GM23338 (cell line): ENCODE measurements around the gene NPHP1. TPM values are rescaled to one million over a fixed set of nuclear protein-coding genes. Genes with fewer than 3 reads are reported as not detected.

ENCODE experiments used
- ATAC-seq: fragments of 200-7000 bp; cut with Tn5 transposase; 3 replicates; pipeline ENCODE4 v1.9.1; 2020
- DNase-seq: peaks from one replicate; pipeline ENCODE4 v3.0.0-alpha.2; 2015; ENCODE audit warnings: low spot score
- H2AFZ ChIP-seq: fragments of 200-600 bp; sonication (generic); 2 replicates; pipeline ENCODE4 v1.8.0; 2016; ENCODE audit warnings: antibody characterized with exemption, mild to moderate bottlenecking, moderate library complexity
- H3F3A ChIP-seq: fragments of 200-600 bp; sonication (generic); replicated peaks from 2 replicates; pipeline ENCODE4 v1.8.0; 2017; ENCODE audit warnings: antibody characterized with exemption, mixed run types, low read depth
- H3K27ac ChIP-seq: fragments of 200-600 bp; sonication (generic); 2 replicates; pipeline ENCODE4 v1.6.1; 2016; ENCODE audit warnings: low read depth
- H3K27me3 ChIP-seq: fragments of 200-600 bp; sonication (generic); 2 replicates; pipeline ENCODE4 v1.8.0; 2016; ENCODE audit warnings: mild to moderate bottlenecking, mixed run types, moderate library complexity; ENCODE audit not compliant: insufficient read depth
- H3K36me3 ChIP-seq: fragments of 200-600 bp; sonication (generic); 2 replicates; pipeline ENCODE4 v1.8.0; 2016; ENCODE audit warnings: mild to moderate bottlenecking; ENCODE audit not compliant: insufficient read depth
- H3K4me1 ChIP-seq: fragments of 200-600 bp; sonication (generic); 2 replicates; pipeline ENCODE4 v1.8.0; 2016; ENCODE audit warnings: mild to moderate bottlenecking, moderate library complexity; ENCODE audit not compliant: insufficient read depth
- H3K4me2 ChIP-seq: fragments of 200-600 bp; sonication (generic); 2 replicates; pipeline ENCODE4 v1.7.1; 2017; ENCODE audit warnings: mixed run types
- H3K4me3 ChIP-seq: fragments of 200-600 bp; sonication (generic); 2 replicates; pipeline ENCODE4 v1.6.1; 2016; ENCODE audit warnings: mixed run types
- H3K79me2 ChIP-seq: fragments of 200-600 bp; sonication (generic); replicated peaks from 2 replicates; pipeline ENCODE4 v1.8.0; 2017; ENCODE audit warnings: mild to moderate bottlenecking; ENCODE audit not compliant: insufficient read depth
- H3K9me2 ChIP-seq: fragments of 200-600 bp; sonication (generic); 2 replicates; pipeline ENCODE4 v1.8.0; 2017; ENCODE audit not compliant: insufficient read depth
- H4K20me1 ChIP-seq: fragments of 200-600 bp; sonication (generic); replicated peaks from 2 replicates; pipeline ENCODE4 v1.8.0; 2017; ENCODE audit warnings: mild to moderate bottlenecking; ENCODE audit not compliant: insufficient read depth
- H3K27ac Mint-ChIP-seq: 2 replicates; pipeline ENCODE4 v1.8.0; 2020; ENCODE audit warnings: inconsistent platforms, mild to moderate bottlenecking, moderate library complexity, mixed read lengths
- H3K27me3 Mint-ChIP-seq: 3 replicates; pipeline ENCODE4 v1.8.0; 2022; ENCODE audit warnings: low read depth, mild to moderate bottlenecking, moderate library complexity, mixed read lengths, inconsistent platforms; ENCODE audit not compliant: insufficient read depth, poor library complexity
- H3K36me3 Mint-ChIP-seq: 3 replicates; pipeline ENCODE4 v1.8.0; 2021; ENCODE audit warnings: low read depth, mild to moderate bottlenecking, inconsistent platforms, moderate library complexity, mixed read lengths
- H3K4me1 Mint-ChIP-seq: 3 replicates; pipeline ENCODE4 v1.8.0; 2020; ENCODE audit warnings: mild to moderate bottlenecking, inconsistent platforms, mixed read lengths
- H3K4me3 Mint-ChIP-seq: 3 replicates; pipeline ENCODE4 v1.8.0; 2021; ENCODE audit warnings: moderate library complexity, mild to moderate bottlenecking, inconsistent platforms, mixed read lengths
- H3K9me3 Mint-ChIP-seq: 3 replicates; pipeline ENCODE4 v1.8.0; 2020; ENCODE audit warnings: moderate library complexity, mild to moderate bottlenecking, inconsistent platforms, mixed read lengths
- CREB1 ChIP-seq: fragments of 250-450 bp; sonication (Bioruptor Pico); IDR thresholded peaks from 2 replicates; pipeline ENCODE4 v1.5.0; 2020; ENCODE audit warnings: low read depth, mild to moderate bottlenecking, moderate library complexity
- CTCF ChIP-seq, 2 experiments: fragments of 200-600 bp in 1 of 2; sonication (generic) in 1 of 2; conservative IDR thresholded peaks; 2 replicates each; pipeline versions ENCODE4 v1.5.1 to v1.6.1; 2016 to 2017; ENCODE audit warnings: antibody characterized with exemption in 2 of 2, low read depth in 2 of 2, mild to moderate bottlenecking in 2 of 2, moderate library complexity in 1 of 2
- ETS1 ChIP-seq: IDR thresholded peaks from 2 replicates; pipeline ENCODE4 v1.6.1; 2016; ENCODE audit warnings: antibody characterized with exemption
- EZH2 ChIP-seq: fragments of 200-600 bp; sonication (generic); IDR thresholded peaks from one replicate; pipeline ENCODE4 v1.8.0; 2017; ENCODE audit warnings: antibody characterized with exemption, mild to moderate bottlenecking, low read depth; ENCODE audit not compliant: unreplicated experiment
- EZH2phosphoT487 ChIP-seq: fragments of 200-600 bp; sonication (generic); IDR thresholded peaks from one replicate; pipeline ENCODE4 v1.8.1; 2018; ENCODE audit warnings: antibody characterized with exemption; ENCODE audit not compliant: unreplicated experiment
- JUNB ChIP-seq: IDR thresholded peaks from one replicate; pipeline ENCODE4 v1.6.1; 2016; ENCODE audit warnings: antibody characterized with exemption; ENCODE audit not compliant: unreplicated experiment
- NANOG ChIP-seq: IDR thresholded peaks from 2 replicates; pipeline ENCODE4 v1.6.1; 2016; ENCODE audit warnings: antibody characterized with exemption, borderline replicate concordance
- POLR2AphosphoS5 ChIP-seq: IDR thresholded peaks from 2 replicates; pipeline ENCODE4 v1.6.1; 2016; ENCODE audit warnings: antibody characterized with exemption, low read depth
- REST ChIP-seq: IDR thresholded peaks from one replicate; pipeline ENCODE4 v1.6.1; 2018; ENCODE audit warnings: antibody characterized with exemption; ENCODE audit not compliant: unreplicated experiment
- STAT1 ChIP-seq: IDR thresholded peaks from one replicate; pipeline ENCODE4 v1.6.1; 2016; ENCODE audit warnings: antibody characterized with exemption; ENCODE audit not compliant: unreplicated experiment
- ZNF114 ChIP-seq: fragments of 250-450 bp; sonication (Bioruptor Pico); IDR thresholded peaks from 2 replicates; pipeline ENCODE4 v1.5.0; 2020; ENCODE audit warnings: mild to moderate bottlenecking, moderate library complexity
- ZNF331 ChIP-seq: fragments of 250-450 bp; sonication (Bioruptor Pico); IDR thresholded peaks from 2 replicates; pipeline ENCODE4 v1.5.0; 2020; ENCODE audit warnings: low read depth, mild to moderate bottlenecking, moderate library complexity
- ZNF462 ChIP-seq: fragments of 250-450 bp; sonication (Bioruptor Pico); IDR thresholded peaks from 2 replicates; pipeline ENCODE4 v1.5.0; 2020; ENCODE audit warnings: mild to moderate bottlenecking, moderate library complexity
- polyA plus RNA-seq: library from polyadenylated mRNA; unstranded; fragments of >200 nt; fragmentation: Nextera tagmentation; extraction: Ambion mirVana; gene quantifications from 2 replicates; pipeline ENCODE4 v1.2.1, GENCODE V29; 2016
- total RNA-seq: library from RNA; depleted of rRNA; stranded (reverse); fragments of >200 nt; shearing (Covaris generic); gene quantifications from 2 replicates; pipeline ENCODE4 v1.2.3, GENCODE V29; 2014

The NPHP1 gene
- total and polyA plus RNA-seq, 2 experiments from 2014 or later: 4.6 to 10.0 TPM

GRCh38 chr2:110126906-110127305 lies 77.9 kb downstream of the NPHP1 start:
- no peak overlapping the region for H3K27ac Mint-ChIP-seq
- no peaks in the 10 kb centered on the region for H3K9me3 Mint-ChIP-seq
- Histone ChIP-seq H3K27me3 (no peaks in the 10 kb centered on the region), H2AFZ (no peak overlapping the region), H3K4me2 (no peak overlapping the region), H3K4me3 (no peak overlapping the region), H3K9me2 (no peaks in the 10 kb centered on the region), H3K4me1 (no peaks in the 10 kb centered on the region), H3K27ac (no peak overlapping the region), H3F3A (no peaks in the 10 kb centered on the region), H3K36me3 (no peaks in the 10 kb centered on the region), H4K20me1 (no peaks in the 10 kb centered on the region), H3K79me2 (no peaks in the 10 kb centered on the region)
- H3K4me3 Mint-ChIP-seq: no peak overlapping the region
- DNase-seq (no peak), ATAC-seq (no peak)
- TF ChIP-seq JUNB: no peak
- no peak for TF ChIP-seq NANOG
- no peak for TF ChIP-seq ZNF331 (CRISPR knock-in tag)
- TF ChIP-seq EZH2: no peak
- TF ChIP-seq REST: no peak
- no peak for TF ChIP-seq CTCF (conservative IDR thresholded peaks at IDR 0.05; ENCODE audit: low read depth in 2 of 2)
- TF ChIP-seq ZNF114 (CRISPR knock-in tag): no peak
- TF ChIP-seq ETS1: no peak
- TF ChIP-seq POLR2AphosphoS5: no peak
- TF ChIP-seq CREB1: no peak
- TF ChIP-seq ZNF462 (CRISPR knock-in tag): no peak
- no peak for TF ChIP-seq STAT1
- no peak for TF ChIP-seq EZH2phosphoT487
- peaks cover under 1% of the 10 kb centered on the region for H3K27me3 Mint-ChIP-seq
- no peaks in the 10 kb centered on the region for H3K4me1 Mint-ChIP-seq
- no peaks in the 10 kb centered on the region for H3K36me3 Mint-ChIP-seq
